HG03095 (cell line): ENCODE data around the gene VWA1.
"Not testable (repeated sequence)": the region's sequence is repeated elsewhere in the genome, so short reads cannot be mapped to it uniquely, and the experiment has no call there.

Experiments
- ATAC-seq: cut with Tn5 transposase; IDR thresholded peaks from one replicate; pipeline ENCODE4 v1.9.1; 2021; ENCODE audit warnings: moderate library complexity; ENCODE audit not compliant: unreplicated experiment

The VWA1 gene

GRCh38 chr1:1434824-1435105 is 725 bp upstream of the VWA1 start:
- no peak for ATAC-seq

- ATAC-seq = no peak
Observed at GRCh38 chr1:1435911-1436629, 580 bp downstream of the VWA1 start.

GRCh38 chr1:1436630-1437032 is 1.1 kb downstream of the VWA1 start:
- ATAC-seq = no peak

- no peak for ATAC-seq
Observed at GRCh38 chr1:1437033-1437903, 1.8 kb downstream of the VWA1 start.

- no peak for ATAC-seq
Observed at GRCh38 chr1:1437904-1438376, 2.5 kb downstream of the VWA1 start.

GRCh38 chr1:1438531-1439381 is 3.3 kb downstream of the VWA1 start:
- ATAC-seq = no peak

GRCh38 chr1:1439546-1440261 is 4.2 kb downstream of the VWA1 start:
- ATAC-seq = no peak

- no peak for ATAC-seq
Observed at GRCh38 chr1:1440262-1441001, 4.9 kb downstream of the VWA1 start.

GRCh38 chr1:1441002-1441888 is 5.8 kb downstream of the VWA1 start:
- ATAC-seq = no peak

GRCh38 chr1:1442069-1442770 is 6.7 kb downstream of the VWA1 start:
- no peak for ATAC-seq

GRCh38 chr1:1446631-1447030 is 11.1 kb downstream of the VWA1 start:
- ATAC-seq = not testable (repeated sequence)

- no peak for ATAC-seq
Observed at GRCh38 chr1:1449099-1449739, 13.7 kb downstream of the VWA1 start, which contains the start of gene ATAD3C. ATAD3C (plus strand) TSS chr1:1449689; CDS start chr1:1450684, 995 bp downstream.

GRCh38 chr1:1450616-1451015 is 15.1 kb downstream of the VWA1 start:
- not testable (repeated sequence) for ATAC-seq

- ATAC-seq = no peak
Observed at GRCh38 chr1:1451696-1452364, 16.3 kb downstream of the VWA1 start.

GRCh38 chr1:1452365-1452739 is 16.9 kb downstream of the VWA1 start:
- ATAC-seq = not testable (repeated sequence)

GRCh38 chr1:1452882-1453281 is 17.4 kb downstream of the VWA1 start:
- ATAC-seq = no peak
